Subcutaneous adipose tissue (tissue), 4 donors: Measurements from ENCODE around the gene FOXN3. TPM values are rescaled to one million over a fixed set of nuclear protein-coding genes. Genes with fewer than 3 reads are reported as not detected.

Experiments
- total RNA-seq, 4 donors: library from RNA; depleted of rRNA; stranded (reverse); fragments of >200 nt; gene quantifications; one replicate each; pipeline ENCODE4 v1.1.0, GENCODE V29; 2016
- TF ChIP-seq, protein P1 (sequence below): fragments of 450-650 bp; IDR thresholded peaks from one replicate; pipeline ENCODE4 v1.5.1; 2016; ENCODE audit warnings: low read depth, mild to moderate bottlenecking, control low read depth, antibody characterized with exemption, moderate library complexity

The FOXN3 gene
- total RNA-seq, 4 donors from 2014 or later: 153 to 173 (median 171) TPM

DNA sequence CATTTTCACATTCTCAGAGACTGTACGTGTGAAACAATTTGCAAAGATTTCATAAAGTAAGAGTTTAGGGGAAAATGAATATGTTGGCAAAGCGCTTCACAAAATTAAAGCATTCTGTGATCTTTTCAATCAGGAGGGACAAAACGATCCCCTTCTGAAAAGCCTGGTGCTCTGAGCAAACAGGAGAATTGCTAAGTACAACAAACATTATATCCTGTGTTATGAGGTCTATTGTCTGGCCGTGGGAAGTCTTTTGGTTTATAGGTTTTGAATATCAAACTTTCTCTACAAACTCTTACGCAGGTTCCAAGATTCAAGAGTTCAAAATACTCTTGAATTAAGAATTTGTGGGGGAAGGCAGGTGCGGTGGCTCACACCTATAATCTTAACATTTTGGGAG, 7.2 kb upstream of the FOXN3 start:
- TF ChIP-seq, protein P1, sequence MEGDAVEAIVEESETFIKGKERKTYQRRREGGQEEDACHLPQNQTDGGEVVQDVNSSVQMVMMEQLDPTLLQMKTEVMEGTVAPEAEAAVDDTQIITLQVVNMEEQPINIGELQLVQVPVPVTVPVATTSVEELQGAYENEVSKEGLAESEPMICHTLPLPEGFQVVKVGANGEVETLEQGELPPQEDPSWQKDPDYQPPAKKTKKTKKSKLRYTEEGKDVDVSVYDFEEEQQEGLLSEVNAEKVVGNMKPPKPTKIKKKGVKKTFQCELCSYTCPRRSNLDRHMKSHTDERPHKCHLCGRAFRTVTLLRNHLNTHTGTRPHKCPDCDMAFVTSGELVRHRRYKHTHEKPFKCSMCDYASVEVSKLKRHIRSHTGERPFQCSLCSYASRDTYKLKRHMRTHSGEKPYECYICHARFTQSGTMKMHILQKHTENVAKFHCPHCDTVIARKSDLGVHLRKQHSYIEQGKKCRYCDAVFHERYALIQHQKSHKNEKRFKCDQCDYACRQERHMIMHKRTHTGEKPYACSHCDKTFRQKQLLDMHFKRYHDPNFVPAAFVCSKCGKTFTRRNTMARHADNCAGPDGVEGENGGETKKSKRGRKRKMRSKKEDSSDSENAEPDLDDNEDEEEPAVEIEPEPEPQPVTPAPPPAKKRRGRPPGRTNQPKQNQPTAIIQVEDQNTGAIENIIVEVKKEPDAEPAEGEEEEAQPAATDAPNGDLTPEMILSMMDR: no peak

DNA sequence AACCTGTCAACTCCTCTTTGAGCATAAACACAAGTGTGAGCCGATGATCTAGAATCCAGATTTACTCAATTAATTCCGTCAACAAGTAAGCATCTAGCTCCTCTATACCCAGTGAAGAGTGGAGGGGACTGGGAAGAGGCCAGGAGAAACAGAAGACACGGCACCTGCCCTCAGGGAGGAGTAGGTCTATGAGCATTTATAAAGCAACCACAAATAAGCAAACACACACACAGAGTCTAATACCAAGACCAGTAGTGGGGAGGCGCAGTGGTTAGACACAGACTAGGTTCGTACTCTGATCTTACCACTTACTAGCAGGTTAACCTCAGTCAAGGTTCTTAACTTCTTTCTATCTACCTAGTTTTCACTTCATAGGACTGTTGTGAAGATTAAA, 5.9 kb upstream of the FOXN3 start:
- TF ChIP-seq, protein P1: no peak

DNA sequence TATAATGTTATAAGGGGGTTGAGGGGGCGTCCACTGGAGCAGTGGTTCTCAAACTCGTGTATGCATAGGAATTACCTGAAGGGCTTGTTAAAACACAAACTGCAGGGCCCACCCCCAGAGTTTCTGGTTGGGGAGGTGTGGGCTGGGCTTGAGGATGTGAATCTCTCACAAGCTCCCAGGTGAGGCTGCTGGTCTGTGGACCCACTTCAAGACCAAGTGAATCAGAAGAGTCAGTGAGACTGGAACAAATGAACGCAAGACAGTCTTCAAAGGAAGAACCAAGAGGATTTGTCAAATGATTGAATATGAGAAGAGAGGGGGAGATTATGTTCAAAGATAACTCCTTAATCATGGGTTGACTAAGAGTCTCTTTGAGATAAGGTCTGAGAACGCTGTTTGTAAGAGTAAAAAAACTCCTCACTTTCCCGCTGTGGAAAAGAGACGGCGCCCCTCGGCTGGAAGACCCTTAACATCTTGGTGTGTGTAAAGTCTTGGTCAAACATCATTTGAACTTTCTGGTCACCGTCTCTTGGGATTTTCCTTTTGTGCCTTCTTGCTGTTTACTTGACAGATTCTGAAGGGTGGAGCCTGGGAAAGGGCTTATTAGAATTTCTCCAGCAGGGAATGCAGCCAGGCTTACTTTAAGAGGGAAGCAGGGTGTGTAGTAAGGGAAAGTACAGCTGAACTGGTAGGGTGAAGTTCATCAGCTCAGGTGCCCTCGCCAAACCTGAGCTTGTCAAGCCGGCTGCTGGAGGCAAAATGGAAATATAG, 5.3 kb upstream of the FOXN3 start:
- TF ChIP-seq, protein P1: no peak

DNA sequence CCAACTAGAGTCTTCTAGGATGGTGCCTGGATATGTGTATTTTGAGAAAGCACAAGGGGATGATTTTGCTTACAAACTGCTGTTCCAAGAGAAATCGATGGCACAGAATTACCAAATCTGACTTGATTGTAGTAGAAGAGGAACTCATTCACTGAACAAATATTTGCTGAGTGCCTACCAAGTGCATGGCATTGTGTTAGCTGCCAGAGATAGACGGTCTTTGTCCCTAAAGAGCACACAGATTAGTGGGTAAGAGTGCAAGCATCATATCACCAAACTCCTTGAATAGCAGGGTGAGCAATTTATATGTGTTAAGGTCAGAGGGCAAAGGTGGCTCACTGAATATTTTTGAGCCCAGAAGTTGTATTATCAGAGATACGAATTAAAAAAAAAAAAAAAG, 3.5 kb upstream of the FOXN3 start:
- TF ChIP-seq, protein P1: no peak

DNA sequence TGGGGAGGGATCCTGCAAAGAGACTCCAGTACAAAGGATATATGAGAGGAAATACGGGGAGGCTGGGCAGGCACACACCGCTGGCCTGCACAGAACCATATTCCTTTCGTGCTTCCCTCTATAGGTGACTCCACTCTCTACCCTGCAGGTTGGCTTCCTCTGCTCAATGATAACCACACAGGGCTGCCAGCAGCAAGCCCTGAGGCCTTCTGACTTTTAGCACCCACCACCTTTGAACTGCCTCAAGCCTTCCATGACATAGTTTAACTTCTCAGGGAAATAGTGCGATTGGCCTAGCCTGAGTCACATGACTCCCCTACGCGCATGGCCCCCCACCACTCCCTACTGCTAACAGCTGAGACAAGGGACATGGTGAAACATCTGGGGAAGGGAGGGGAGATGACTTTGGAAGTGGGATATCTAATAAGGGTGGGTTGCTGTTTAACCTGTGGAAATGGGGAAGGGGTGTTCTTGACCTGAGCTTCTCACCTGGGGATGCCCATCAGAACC, 3.0 kb upstream of the FOXN3 start:
- TF ChIP-seq, protein P1: no peak

DNA sequence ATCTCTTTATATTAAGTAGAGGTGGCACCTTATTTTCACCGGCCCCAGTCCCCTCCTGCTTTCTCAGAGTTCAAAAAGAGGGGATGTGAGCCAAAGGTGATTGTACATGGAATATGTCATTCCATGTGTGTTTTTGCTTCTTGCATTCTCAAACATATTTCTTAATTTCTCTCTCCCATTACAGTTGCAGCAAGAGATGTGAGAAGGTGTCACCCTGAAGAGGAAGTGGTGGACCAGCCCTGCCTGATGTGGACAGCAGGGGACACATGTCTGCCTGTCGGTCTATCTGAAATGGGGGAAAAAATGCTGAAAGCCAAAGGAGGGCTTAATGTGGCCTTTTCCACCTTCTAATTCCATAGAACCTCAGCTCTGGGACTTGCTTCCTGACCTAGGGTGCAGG, 1.9 kb upstream of the FOXN3 start:
- TF ChIP-seq, protein P1: no peak

DNA sequence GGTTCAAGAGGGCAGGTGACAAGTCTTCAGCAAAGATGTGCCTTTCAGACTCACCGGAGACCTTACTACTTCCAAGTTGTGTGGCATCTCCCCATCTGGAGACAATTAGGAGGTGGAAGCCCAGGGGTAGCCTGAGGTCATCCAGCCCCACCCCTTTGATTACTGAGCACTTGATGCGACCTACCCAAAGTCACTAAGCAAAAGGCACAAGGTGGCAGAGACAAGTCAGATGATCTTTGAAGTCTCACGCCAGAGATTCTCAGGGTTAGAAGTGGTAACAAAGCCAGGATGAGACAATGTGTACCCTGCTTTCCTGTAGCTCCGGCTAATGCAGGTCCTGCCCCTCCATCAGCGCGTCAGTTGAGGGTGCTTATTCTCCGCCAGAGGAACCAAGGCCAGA, 1.4 kb upstream of the FOXN3 start:
- TF ChIP-seq, protein P1: no peak
